ENCODE data around the gene EARS2. TPM values are rescaled to one million over a fixed set of nuclear protein-coding genes. Genes with fewer than 3 reads are reported as not detected.
A peak's percentile ranks its signal among the peaks of the same experiment; 100 is the strongest.

Gene EARS2
- total and polyA plus RNA-seq, 9 of the 15 experiments (the other 6 are each of a cell fraction or from before 2014, with no cell fraction given), result 17.6 to 58.6 (median 36.3) TPM

DNA sequence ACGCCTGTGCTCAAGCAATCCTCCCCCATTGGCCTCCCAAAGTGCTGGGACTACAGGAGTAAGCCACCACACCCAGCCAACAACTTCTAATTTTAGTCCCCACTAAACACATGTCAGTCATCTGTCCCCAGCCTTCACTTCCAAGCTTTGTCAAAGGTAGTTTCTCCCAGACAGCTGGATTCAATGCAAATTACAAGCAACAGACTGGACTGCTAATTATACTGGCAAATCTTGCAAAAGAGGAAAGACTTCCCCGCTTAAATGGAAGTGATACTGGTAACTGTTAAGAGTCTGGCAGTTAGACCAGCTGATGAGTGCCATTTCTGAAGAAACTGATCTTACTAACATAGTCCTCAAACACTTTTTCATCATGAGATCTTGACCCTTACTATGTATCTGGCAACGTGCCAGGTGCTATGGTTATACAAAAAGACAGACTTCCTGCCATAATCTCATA is 38.7 kb downstream of the EARS2 start:
- H3K4me2 ChIP-seq (ENCODE audit: insufficient read depth, low read length), result no peak overlapping the region
- H3K27ac ChIP-seq (ENCODE audit: extremely low read depth, low read depth, low read length), result no peak overlapping the region
- no peak overlapping the region for H2AFZ ChIP-seq (ENCODE audit: low read depth, low read length)
- no peak for FAIRE-seq
- BruUV-seq (replicated peaks), result no TSS peak
- peak in 1 of 4 experiments; percentile 51 for DNase-seq (ENCODE audit: extremely low read depth in 1 of 4, low spot score in 3 of 4)
- WGBS (ENCODE audit: insufficient coverage, low coverage, missing lambda C conversion rate), result 28% methylated on average over 3 of the region's 3 CpGs
- in situ Hi-C loops (cut with MboI) (no loop called here), intact Hi-C loops (cut with micrococcal nuclease) (no loop called here)
- POLR2A ChIA-PET, result interaction anchor here (0.6 to 1.0 kb wide), 2 partner anchors 11 to 21 kb away, joined by 3 to 5 read pairs; no protein-coding TSS in a partner anchor
- ATAC-seq, result peak; percentile 42
- peaks cover 49% of the 10 kb centered on the region; the same call in 2 of the 3 replicates for H3K36me3 ChIP-seq (ENCODE audit: control insufficient read depth, insufficient read depth, low read length)
- H3K9me1 ChIP-seq (ENCODE audit: control insufficient read depth, insufficient read depth, low read length), result no peaks in the 10 kb centered on the region
- CTCF ChIA-PET (ENCODE audit: low intra/inter-chr PET ratio), result no interaction called here
- no peaks in the 10 kb centered on the region for H3K79me2 ChIP-seq (ENCODE audit: control insufficient read depth, insufficient read depth, low read length)
- H3K27me3 ChIP-seq (ENCODE audit: control insufficient read depth in 2 of 2, insufficient read depth in 2 of 2, low read length in 2 of 2), result no peaks in the 10 kb centered on the region
- no peaks in the 10 kb centered on the region for H3K9me3 ChIP-seq (replicated peaks; ENCODE audit: control insufficient read depth, insufficient read depth, low read depth, low read length)
- H3K4me3 ChIP-seq, result no peak overlapping the region
- H4K20me1 ChIP-seq (replicated peaks; ENCODE audit: control insufficient read depth, insufficient read depth, low read length), result no peaks in the 10 kb centered on the region
- H3K9ac ChIP-seq (ENCODE audit: insufficient read depth in 1 of 2, low read depth in 2 of 2, low read length in 2 of 2), result no peak overlapping the region
- peaks cover 5 to 8% of the 10 kb centered on the region in 2 experiments; a peak in 3 of 5 replicates for H3K4me1 ChIP-seq (replicated peaks in 1 of 2; ENCODE audit: control insufficient read depth in 2 of 2, insufficient read depth in 2 of 2, low read length in 2 of 2)
- TF ChIP-seq NCOA4 (IDR thresholded peaks at IDR 0.05; ENCODE audit: partially characterized antibody), result no peak
- TF ChIP-seq SMAD1 (IDR thresholded peaks at IDR 0.05; ENCODE audit: low read depth, low read length, partially characterized antibody), result peak; percentile 74
- TF ChIP-seq CLOCK (CRISPR knock-in tag; IDR thresholded peaks at IDR 0.05; ENCODE audit: borderline replicate concordance), result no peak
- TF ChIP-seq HNRNPH1 (optimal IDR thresholded peaks at IDR 0.05; ENCODE audit: low read depth, low read length), result no peak
- peak; percentile 37 for TF ChIP-seq MEIS2 (IDR thresholded peaks at IDR 0.05; ENCODE audit: partially characterized antibody)
- no peak for TF ChIP-seq ZNF175 (CRISPR knock-in tag; IDR thresholded peaks at IDR 0.05; ENCODE audit: low read depth)
- TF ChIP-seq NFIX (CRISPR knock-in tag; IDR thresholded peaks at IDR 0.05; ENCODE audit: low read depth), result peak; percentile 98
- TF ChIP-seq, protein P1, sequence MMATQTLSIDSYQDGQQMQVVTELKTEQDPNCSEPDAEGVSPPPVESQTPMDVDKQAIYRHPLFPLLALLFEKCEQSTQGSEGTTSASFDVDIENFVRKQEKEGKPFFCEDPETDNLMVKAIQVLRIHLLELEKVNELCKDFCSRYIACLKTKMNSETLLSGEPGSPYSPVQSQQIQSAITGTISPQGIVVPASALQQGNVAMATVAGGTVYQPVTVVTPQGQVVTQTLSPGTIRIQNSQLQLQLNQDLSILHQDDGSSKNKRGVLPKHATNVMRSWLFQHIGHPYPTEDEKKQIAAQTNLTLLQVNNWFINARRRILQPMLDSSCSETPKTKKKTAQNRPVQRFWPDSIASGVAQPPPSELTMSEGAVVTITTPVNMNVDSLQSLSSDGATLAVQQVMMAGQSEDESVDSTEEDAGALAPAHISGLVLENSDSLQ (IDR thresholded peaks at IDR 0.05), result peak; percentile 84
- TF ChIP-seq NFIC (IDR thresholded peaks at IDR 0.05), result peak; percentile 100
- TF ChIP-seq MIER1 (IDR thresholded peaks at IDR 0.05; ENCODE audit: low read depth), result no peak
- TF ChIP-seq, protein P2, sequence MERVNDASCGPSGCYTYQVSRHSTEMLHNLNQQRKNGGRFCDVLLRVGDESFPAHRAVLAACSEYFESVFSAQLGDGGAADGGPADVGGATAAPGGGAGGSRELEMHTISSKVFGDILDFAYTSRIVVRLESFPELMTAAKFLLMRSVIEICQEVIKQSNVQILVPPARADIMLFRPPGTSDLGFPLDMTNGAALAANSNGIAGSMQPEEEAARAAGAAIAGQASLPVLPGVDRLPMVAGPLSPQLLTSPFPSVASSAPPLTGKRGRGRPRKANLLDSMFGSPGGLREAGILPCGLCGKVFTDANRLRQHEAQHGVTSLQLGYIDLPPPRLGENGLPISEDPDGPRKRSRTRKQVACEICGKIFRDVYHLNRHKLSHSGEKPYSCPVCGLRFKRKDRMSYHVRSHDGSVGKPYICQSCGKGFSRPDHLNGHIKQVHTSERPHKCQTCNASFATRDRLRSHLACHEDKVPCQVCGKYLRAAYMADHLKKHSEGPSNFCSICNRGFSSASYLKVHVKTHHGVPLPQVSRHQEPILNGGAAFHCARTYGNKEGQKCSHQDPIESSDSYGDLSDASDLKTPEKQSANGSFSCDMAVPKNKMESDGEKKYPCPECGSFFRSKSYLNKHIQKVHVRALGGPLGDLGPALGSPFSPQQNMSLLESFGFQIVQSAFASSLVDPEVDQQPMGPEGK (CRISPR knock-in tag; IDR thresholded peaks at IDR 0.05; ENCODE audit: borderline replicate concordance), result no peak
- no peak for TF ChIP-seq SMARCC2 (IDR thresholded peaks at IDR 0.05; ENCODE audit: low read depth)
- TF ChIP-seq NFE2L1 (tag; IDR thresholded peaks at IDR 0.05; ENCODE audit: borderline replicate concordance, low read depth), result no peak
